HG03575 (cell line): ENCODE data around the gene NOP14.

Experiments
- ATAC-seq: cut with Tn5 transposase; IDR thresholded peaks from one replicate; pipeline ENCODE4 v1.9.1; 2021; ENCODE audit not compliant: unreplicated experiment, insufficient number of reproducible peaks, low FRiP score; ENCODE audit errors: extremely low read depth

NOP14 gene

GRCh38 chr4:2934813-2935761, 28.1 kb downstream of the NOP14 start:
- ATAC-seq: no peak

GRCh38 chr4:2934077-2934812, 29.0 kb downstream of the NOP14 start:
- no peak for ATAC-seq

- no peak for ATAC-seq
Measured at GRCh38 chr4:2933566-2934076, 29.6 kb downstream of the NOP14 start.

- ATAC-seq: no peak
Measured at GRCh38 chr4:2932951-2933565, 30.1 kb downstream of the NOP14 start.

DNA sequence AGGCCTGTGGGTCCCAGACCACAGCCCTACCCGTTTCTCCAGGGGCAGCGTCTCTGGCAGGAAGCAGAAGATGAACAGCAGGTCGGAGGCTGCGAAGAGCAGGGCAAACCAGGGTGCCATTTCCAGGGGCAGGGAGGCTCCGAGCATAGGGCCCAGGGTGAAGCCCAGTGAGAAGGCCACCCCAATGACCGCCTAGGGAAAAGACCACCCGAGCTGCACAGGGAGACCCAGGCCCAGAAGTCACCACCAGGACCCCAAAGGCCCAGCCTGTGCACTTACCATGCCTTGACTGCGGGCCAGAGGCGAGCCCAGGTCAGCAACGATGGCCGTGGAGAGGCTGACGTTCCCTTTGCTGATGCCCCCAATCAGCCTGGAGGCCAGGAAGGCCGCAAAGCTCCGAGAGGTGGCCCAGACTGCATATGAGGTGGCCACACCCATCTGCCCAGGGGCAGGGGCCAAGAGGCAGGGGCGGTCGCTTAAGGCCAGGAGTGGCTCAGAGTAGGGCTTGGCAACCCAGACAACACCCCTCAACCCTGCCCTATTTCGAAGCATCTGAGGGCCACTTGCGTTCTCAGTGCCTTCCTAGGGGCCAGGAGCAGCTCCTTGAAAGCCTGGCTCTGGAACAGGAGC, 30.8 kb downstream of the NOP14 start:
- ATAC-seq: no peak

DNA sequence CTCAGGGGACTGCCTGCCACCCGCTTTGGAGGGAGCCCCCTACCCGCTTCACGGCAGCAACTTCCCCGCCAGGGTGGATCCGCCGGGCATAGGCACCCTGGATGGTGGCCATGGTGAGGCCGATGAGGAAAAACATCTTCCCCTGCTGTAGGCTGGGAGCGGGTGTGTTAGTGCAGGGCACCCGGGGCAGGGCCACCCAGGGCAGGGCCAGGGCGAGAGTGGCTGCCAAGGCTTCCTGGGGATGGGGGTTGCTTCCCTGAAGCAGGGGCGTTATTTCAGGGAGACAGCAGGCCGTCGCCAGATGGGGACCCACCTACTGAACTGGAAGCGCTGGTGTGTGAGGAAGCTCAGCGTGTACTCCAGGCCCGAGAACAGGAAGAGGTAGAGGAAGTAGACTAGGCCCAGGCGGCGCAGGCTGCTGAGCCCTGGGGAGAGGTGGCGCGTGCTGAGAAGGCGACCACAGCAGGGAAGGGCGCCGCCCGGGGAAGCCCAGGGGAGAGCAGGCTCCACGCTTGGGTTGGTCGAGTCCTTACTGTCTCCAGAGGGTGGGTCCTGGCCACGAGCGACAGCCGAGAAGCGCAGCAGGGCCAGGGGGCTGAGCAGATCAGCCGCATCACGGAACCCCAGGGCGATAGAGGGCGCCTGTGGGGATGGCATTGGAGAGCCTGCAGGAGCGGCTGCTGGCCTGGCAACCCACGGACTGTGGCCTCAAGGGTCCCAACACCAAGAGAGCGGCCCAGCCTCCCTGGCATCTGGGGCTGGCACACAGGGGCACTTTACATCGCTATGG, 31.5 kb downstream of the NOP14 start:
- no peak for ATAC-seq

GRCh38 chr4:2930758-2931511, 32.3 kb downstream of the NOP14 start:
- ATAC-seq: no peak

GRCh38 chr4:2930135-2930757, 33.0 kb downstream of the NOP14 start:
- ATAC-seq: no peak

- ATAC-seq: no peak
Measured at GRCh38 chr4:2929469-2929868, 33.7 kb downstream of the NOP14 start.

DNA sequence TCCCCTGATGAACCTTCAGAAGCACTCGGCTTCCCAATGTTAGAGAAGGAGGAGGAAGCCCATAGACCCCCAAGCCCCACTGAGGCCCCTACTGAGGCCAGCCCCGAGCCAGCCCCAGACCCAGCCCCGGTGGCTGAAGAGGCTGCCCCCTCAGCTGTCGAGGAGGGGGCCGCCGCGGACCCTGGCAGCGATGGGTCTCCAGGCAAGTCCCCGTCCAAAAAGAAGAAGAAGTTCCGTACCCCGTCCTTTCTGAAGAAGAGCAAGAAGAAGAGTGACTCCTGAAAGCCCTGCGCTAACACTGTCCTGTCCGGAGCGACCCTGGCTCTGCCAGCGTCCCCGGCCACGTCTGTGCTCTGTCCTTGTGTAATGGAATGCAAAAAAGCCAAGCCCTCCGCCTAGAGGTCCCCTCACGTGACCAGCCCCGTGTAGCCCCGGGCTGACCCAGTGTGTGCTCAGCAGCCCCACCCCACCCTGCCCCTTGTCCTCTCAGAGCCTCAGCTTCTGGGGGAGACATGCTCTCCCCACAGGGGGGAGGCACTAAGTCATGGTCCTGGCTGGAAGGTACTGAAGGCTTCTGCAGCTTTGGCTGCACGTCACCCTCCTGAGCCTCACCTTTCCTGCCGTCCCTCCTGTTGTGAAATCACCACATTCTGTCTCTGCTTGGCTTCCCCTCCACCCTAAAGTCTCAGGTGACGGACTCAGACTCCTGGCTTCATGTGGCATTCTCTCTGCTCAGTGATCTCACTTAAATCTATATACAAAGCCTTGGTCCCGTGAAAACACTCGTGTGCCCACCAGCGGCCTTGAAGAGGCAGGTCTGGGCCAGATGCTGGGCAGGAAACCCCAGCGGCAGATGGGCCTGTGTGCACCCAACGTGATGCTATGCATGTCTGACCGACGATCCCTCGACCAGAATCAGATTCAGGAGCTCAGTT, 34.7 kb downstream of the NOP14 start:
- ATAC-seq: no peak

DNA sequence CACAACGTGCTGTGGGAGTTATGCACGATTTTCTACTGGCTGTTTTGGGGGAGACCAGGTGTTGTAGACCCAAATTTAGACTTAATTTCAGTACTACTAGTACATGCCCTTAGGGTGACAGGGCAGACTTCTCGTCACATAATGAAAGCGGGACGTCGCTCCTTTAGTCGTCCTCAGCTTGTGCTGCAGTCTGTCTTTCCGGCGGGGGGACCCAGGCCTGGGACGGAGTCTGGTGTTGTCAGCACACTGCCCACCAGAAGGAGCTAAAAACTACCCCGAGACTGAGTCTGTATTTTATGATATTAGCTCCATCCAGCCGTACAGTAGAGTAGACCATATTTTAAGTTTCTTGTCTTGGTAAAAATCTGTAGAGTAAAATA, 35.5 kb downstream of the NOP14 start:
- ATAC-seq: no peak

GRCh38 chr4:2927016-2927695, 36.0 kb downstream of the NOP14 start:
- no peak for ATAC-seq

DNA sequence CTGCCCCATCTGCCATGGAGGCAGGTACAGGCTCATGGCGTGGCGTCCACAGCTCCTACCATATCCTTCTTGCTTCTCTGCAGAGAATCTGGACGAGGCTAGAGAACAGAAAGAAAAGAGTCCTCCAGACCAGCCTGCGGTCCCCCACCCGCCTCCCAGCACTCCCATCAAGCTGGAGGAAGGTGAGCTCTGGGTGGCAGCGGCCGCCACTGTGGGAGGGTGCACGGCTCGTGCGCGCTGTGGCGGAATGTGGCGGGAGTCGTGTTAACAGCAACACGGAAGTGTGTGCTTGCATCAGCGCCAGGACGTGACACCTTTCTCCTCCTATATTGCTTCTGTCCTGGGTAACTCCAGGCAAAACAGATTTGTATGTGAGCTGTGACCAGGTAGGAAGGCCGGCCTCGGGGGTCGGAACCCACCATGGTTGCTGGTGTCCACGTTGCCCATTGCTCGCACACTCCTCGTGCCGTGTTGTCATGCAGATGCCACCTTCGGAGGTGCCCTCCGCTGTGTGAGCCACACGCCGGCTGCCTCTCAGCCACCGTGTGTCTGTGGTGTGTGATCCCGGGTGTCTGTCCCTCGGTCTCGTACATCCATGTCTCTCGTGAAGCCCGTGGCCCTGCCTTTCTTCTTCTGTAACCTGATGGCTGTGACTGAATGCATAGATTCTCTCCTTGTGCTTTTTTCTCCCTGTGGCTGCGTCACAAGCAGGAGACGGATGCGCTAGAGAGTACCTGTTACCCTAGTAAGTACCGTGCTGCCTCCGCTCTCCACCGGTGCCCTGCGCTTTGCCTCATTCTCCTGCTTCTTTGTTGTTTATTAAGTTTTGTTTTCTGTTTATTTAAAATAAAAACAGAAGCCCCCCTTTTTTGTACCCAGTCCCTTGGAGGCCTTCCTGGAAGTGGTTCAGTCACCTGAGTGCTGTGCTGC, 37.0 kb downstream of the NOP14 start:
- ATAC-seq: no peak

GRCh38 chr4:2925496-2925895, 37.7 kb downstream of the NOP14 start:
- no peak for ATAC-seq

DNA sequence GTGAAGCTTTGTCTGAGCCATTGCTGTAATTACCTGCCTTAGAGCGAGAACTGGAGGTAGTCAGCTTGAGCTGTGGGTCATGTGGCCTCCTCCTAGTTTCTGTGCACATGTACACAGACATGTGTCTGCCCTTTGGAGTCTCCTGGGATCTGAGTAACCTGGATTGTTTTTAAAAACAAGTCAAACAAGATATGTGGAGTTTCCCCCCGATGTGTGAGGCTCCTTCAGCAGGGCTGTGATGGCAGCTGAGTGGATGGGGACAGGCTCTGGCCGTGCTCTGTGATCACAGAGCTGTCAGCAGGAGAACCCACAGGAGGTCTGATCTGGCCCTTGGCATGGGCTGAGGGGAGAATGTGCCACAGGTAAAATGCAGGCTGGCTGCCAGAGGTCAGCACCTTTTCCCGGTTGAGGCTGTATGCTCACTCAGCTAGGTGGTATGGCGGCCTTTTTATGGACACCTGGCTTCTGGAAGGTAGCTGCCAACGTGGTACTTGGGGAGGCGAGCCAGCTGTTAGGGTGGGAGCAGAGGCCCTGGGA, 38.4 kb downstream of the NOP14 start:
- ATAC-seq: no peak
